Panc1 (cell line): ENCODE measurements around the gene MBD5.

Experiments
- CTCF ChIP-seq: fragments of 450-650 bp; IDR thresholded peaks from 2 replicates; pipeline ENCODE4 v1.5.1; 2017; ENCODE audit warnings: mild to moderate bottlenecking
- POLR2AphosphoS5 ChIP-seq: IDR thresholded peaks from 2 replicates; pipeline ENCODE4 v1.6.1; 2012; ENCODE audit warnings: mild to moderate bottlenecking, low read depth, low read length, moderate library complexity

GRCh38 chr2:148362144-148362796, 341.4 kb downstream of the MBD5 start:
- TF ChIP-seq POLR2AphosphoS5 (no peak), CTCF (no peak)
